Lower leg skin (tissue), 4 donors: Measurements from ENCODE around the gene CAMKK2. TPM values are rescaled to one million over a fixed set of nuclear protein-coding genes. Genes with fewer than 3 reads are reported as not detected.

Source experiments
- DNase-seq, 2 donors: peaks; one replicate each; pipeline ENCODE4 v3.0.0-alpha.2; 2019; ENCODE audit warnings: low spot score in 2 of 2
- H3K4me3 ChIP-seq: fragments of 200-600 bp; sonication (generic); 2 replicates; pipeline ENCODE4 v1.5.1; 2017; ENCODE audit warnings: mild to moderate bottlenecking, low read depth; ENCODE audit not compliant: poor library complexity, severe bottlenecking
- CTCF ChIP-seq, 3 donors: fragments of 450-650 bp; IDR thresholded peaks; one replicate each; pipeline ENCODE4 v1.5.1; 2016; ENCODE audit warnings: antibody characterized with exemption in 3 of 3, mild to moderate bottlenecking in 3 of 3, moderate library complexity in 2 of 3
- POLR2A ChIP-seq, 2 donors: fragments of 450-650 bp; IDR thresholded peaks; one replicate each; pipeline ENCODE4 v1.6.1; 2016 to 2017; ENCODE audit warnings: antibody characterized with exemption in 2 of 2, mild to moderate bottlenecking in 1 of 2, moderate library complexity in 1 of 2
- WGBS, 2 donors: methylation state at CpG; one replicate each; pipeline ENCODE4 v1.1.5; 2018; 5-methylcytosine and 5-hydroxymethylcytosine counted together
- intact Hi-C: fragments of 100-400 bp; cut with DNase I; formaldehyde crosslinking; loops from one replicate; pipeline ENCODE4 v1.15.0; 2023; ENCODE audit warnings: low total_unique reads
- total RNA-seq, 4 donors: library from RNA; depleted of rRNA; stranded (reverse); fragments of >200 nt; gene quantifications; one replicate each; pipeline ENCODE4 v1.1.0, GENCODE V29; 2016

CAMKK2 gene
- total RNA-seq, 4 donors from 2014 or later = 18.2 to 31.4 (median 21.5) TPM

GRCh38 chr12:121288986-121289385 is 7.5 kb downstream of the CAMKK2 start:
- H3K4me3 ChIP-seq = no peak overlapping the region
- WGBS, 2 donors = 28 to 31% methylated on average over 9 of the region's 9 CpGs
- TF ChIP-seq CTCF (IDR thresholded peaks at IDR 0.05) = no peak
- no peak for TF ChIP-seq POLR2A (IDR thresholded peaks at IDR 0.05)
- intact Hi-C loops = no loop called here
- no peak for DNase-seq

GRCh38 chr12:121288158-121288845 is 8.2 kb downstream of the CAMKK2 start:
- no peak for DNase-seq
- intact Hi-C loops = no loop called here
- 57 to 60% methylated on average over 10 of the region's 10 CpGs for WGBS, 2 donors
- no peak for TF ChIP-seq POLR2A (IDR thresholded peaks at IDR 0.05)
- TF ChIP-seq CTCF (IDR thresholded peaks at IDR 0.05) = no peak
- H3K4me3 ChIP-seq = no peak overlapping the region

GRCh38 chr12:121287267-121287954 is 9.1 kb downstream of the CAMKK2 start:
- no peak overlapping the region for H3K4me3 ChIP-seq
- TF ChIP-seq POLR2A (IDR thresholded peaks at IDR 0.05) (no peak), CTCF (IDR thresholded peaks at IDR 0.05) (no peak)
- 85 to 89% methylated on average over 10 of the region's 10 CpGs for WGBS, 2 donors
- DNase-seq = no peak
- intact Hi-C loops = no loop called here

- TF ChIP-seq CTCF (IDR thresholded peaks at IDR 0.05) (no peak), POLR2A (IDR thresholded peaks at IDR 0.05) (no peak)
- WGBS, 2 donors = 90 to 100% methylated on average over 1 of the region's 1 CpG
- intact Hi-C loops = no loop called here
- DNase-seq = no peak
- no peak overlapping the region for H3K4me3 ChIP-seq
These were observed 10.7 kb downstream of the CAMKK2 start for GRCh38 chr12:121285856-121286255.

- intact Hi-C loops = no loop called here
- no peak overlapping the region for H3K4me3 ChIP-seq
- DNase-seq = no peak
- TF ChIP-seq CTCF (IDR thresholded peaks at IDR 0.05) (no peak), POLR2A (IDR thresholded peaks at IDR 0.05) (no peak)
- WGBS, 2 donors = 76 to 77% methylated on average over 14 of the region's 14 CpGs
These were observed 11.7 kb downstream of the CAMKK2 start for GRCh38 chr12:121284551-121285390.
